Measurements from ENCODE around the gene ZNF280D.
A peak's percentile ranks its signal among the peaks of the same experiment; 100 is the strongest.
"Not testable (repeated sequence)": the region's sequence is repeated elsewhere in the genome, so short reads cannot be mapped to it uniquely, and the experiment has no call there.

Gene ZNF280D

DNA sequence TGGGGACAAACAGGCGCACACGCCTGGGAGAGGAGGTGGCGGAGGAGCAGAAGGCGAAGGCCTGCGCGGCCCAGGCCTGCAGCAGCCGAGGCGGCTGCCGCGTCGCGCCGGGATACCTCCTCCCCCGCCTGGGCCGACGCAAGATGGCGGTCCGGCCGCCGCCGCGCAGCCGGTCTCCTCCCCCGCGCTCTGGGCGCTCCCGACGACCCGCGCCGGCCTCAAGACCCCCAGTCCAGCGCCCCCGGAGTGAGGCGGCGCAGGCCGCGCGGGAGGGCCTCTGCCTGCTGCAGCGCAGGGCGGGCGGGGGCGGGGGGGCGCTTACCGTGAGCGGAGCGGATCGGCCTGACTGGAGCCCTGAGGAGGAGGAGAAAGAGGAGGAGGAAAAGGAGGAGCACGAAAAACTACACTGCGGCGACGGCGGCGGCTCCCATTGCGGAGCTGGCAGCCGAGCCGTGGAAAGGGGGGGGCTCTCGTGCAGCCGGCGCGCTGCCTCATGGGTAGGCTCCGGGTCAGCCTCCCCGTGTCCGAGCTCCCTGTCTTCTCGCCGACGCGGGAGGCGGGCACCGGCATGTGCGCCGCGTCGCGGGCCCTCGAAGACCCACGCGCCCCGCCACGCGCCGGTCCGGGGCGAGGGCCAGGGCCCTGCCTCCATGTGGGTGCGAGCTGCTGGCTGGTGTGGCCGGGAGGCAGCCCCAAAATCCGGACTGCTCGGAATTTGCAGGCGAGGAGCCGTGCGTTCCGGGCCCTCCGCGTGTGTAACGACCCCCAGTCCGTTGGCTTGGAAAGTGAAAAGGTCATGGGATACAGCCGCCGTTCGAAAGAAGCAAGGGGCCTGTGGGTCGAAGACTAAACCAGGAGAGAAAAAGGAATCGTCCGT, at the start of gene ZNF280D:
Gene ZNF280D, minus strand, starts transcription at position 374 of the 877 bp plus-strand sequence. CDS start 26,400 bp downstream, outside the sequence.
- Histone ChIP-seq H3K9ac (ENCODE audit: low read length) (peak within 1 kb of the TSS; percentile 97), H3K4me3 (ENCODE audit: low read depth, low read length) (peak within 1 kb of the TSS; percentile 76), H3K27me3 (ENCODE audit: control insufficient read depth, insufficient read depth, low read length) (no peaks in the 10 kb centered on the region), H3K36me3 (ENCODE audit: control insufficient read depth, insufficient read depth, low read length) (no peaks in the 10 kb centered on the region), H3K9me3 (ENCODE audit: control insufficient read depth, insufficient read depth, low read depth, low read length) (peaks cover 20% of the 10 kb centered on the region), H3K4me1 (ENCODE audit: control insufficient read depth, insufficient read depth, low read length) (peaks cover 18% of the 10 kb centered on the region), H3K27ac (ENCODE audit: low read depth, low read length) (peak within 1 kb of the TSS; percentile 88)

DNA sequence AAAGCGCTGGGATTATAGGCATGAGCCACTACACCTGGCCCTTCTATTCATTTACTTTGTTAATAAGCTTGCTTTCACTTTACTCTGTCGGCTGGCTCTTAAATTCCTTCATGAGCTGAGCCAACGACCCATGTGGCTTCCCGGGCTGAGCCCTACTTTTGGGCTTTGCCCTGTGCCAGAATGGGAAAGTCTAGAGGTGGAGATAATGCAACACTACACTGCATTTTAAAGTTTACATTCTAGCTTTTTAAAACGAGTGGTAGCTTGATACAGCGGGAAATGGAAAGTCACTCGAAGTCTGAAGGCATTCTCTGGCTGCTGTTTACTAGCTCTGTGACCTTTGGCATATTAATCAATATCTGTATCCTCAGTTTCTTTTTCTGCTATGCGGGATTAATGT, 49.0 kb upstream of the ZNF280D start:
- Histone ChIP-seq H3K36me3 (ENCODE audit: control insufficient read depth, insufficient read depth, low read length) (no peaks in the 10 kb centered on the region), H3K4me1 (ENCODE audit: control insufficient read depth, insufficient read depth, low read length) (peaks cover 5% of the 10 kb centered on the region; the same call in 1 of the 2 replicates), H3K9me3 (ENCODE audit: control insufficient read depth, insufficient read depth, low read depth, low read length) (no peaks in the 10 kb centered on the region), H3K27ac (ENCODE audit: low read depth, low read length) (no peak overlapping the region), H3K27me3 (ENCODE audit: control insufficient read depth, insufficient read depth, low read length) (no peaks in the 10 kb centered on the region), H3K4me3 (ENCODE audit: low read depth, low read length) (no peak overlapping the region), H3K9ac (ENCODE audit: low read length) (no peak overlapping the region)

DNA sequence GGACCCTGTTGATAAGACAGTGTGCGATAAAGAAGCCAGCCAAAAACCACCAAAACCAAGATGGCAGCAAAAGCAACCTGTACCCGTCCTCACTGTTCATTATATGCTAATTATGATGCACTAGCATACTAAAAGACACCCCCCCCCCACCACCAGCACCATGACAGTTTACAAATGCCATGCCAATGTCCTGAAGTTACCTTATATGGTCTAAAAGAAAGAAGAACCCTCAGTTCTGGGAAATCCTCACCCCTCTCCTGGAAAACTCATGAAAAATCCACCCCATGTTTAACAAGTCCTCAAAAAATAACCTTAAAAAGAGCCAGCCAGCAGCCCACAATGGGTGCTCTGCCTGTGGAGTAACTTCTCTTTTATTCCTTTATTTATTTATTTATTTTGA, 48.4 kb upstream of the ZNF280D start:
- H3K27me3 ChIP-seq (ENCODE audit: control insufficient read depth, insufficient read depth, low read length), result no peaks in the 10 kb centered on the region
- H3K9me3 ChIP-seq (ENCODE audit: control insufficient read depth, insufficient read depth, low read depth, low read length), result no peaks in the 10 kb centered on the region
- peaks cover 5% of the 10 kb centered on the region; the same call in 1 of the 2 replicates for H3K4me1 ChIP-seq (ENCODE audit: control insufficient read depth, insufficient read depth, low read length)
- H3K36me3 ChIP-seq (ENCODE audit: control insufficient read depth, insufficient read depth, low read length), result no peaks in the 10 kb centered on the region
- H3K4me3 ChIP-seq (ENCODE audit: low read depth, low read length), result no peak overlapping the region
- no peak overlapping the region for H3K27ac ChIP-seq (ENCODE audit: low read depth, low read length)
- H3K9ac ChIP-seq (ENCODE audit: low read length), result no peak overlapping the region

DNA sequence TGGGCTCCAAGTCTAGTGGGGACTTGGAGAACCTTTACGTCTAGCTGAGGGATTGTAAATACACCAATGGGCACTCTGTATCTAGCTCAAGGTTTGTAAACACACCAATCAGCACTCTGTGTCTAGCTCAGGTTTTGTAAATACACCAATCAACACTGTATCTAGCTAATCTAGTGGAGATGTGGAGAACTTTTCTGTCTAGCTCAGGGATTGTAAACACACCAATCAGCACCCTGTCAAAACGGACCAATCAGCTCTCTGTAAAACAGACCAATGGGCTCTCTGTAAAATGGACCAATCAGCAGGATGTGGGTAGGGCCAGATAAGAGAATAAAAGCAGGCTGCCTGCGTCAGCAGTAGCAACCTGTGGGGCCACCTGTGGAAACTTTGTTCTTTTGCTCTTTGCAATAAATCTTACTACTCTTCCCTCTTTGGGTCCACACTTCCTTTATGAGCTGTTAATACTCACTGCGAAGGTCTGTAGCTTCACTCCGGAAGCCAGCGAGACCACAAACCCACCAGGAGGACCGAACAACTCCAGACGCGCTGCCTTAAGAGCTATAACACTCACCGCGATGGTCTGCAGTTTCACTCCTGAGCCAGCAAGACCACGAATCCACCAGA, 46.9 kb upstream of the ZNF280D start:
- not testable (repeated sequence) for H3K27me3 ChIP-seq (ENCODE audit: control insufficient read depth, insufficient read depth, low read length); H3K9ac ChIP-seq (ENCODE audit: low read length); H3K4me1 ChIP-seq (ENCODE audit: control insufficient read depth, insufficient read depth, low read length); H3K36me3 ChIP-seq (ENCODE audit: control insufficient read depth, insufficient read depth, low read length); H3K27ac ChIP-seq (ENCODE audit: low read depth, low read length); H3K9me3 ChIP-seq (ENCODE audit: control insufficient read depth, insufficient read depth, low read depth, low read length); H3K4me3 ChIP-seq (ENCODE audit: low read depth, low read length)

- H3K9ac ChIP-seq (ENCODE audit: low read length); H3K4me3 ChIP-seq (ENCODE audit: low read depth, low read length); H3K27me3 ChIP-seq (ENCODE audit: control insufficient read depth, insufficient read depth, low read length); H3K36me3 ChIP-seq (ENCODE audit: control insufficient read depth, insufficient read depth, low read length); H3K27ac ChIP-seq (ENCODE audit: low read depth, low read length); H3K4me1 ChIP-seq (ENCODE audit: control insufficient read depth, insufficient read depth, low read length); H3K9me3 ChIP-seq (ENCODE audit: control insufficient read depth, insufficient read depth, low read depth, low read length): not testable (repeated sequence)
Observed at GRCh38 chr15:56779449-56779848, 46.1 kb upstream of the ZNF280D start.

GRCh38 chr15:56778761-56779160, 45.5 kb upstream of the ZNF280D start:
- Histone ChIP-seq H3K27ac (ENCODE audit: low read depth, low read length) (no peak overlapping the region), H3K9me3 (ENCODE audit: control insufficient read depth, insufficient read depth, low read depth, low read length) (no peaks in the 10 kb centered on the region), H3K36me3 (ENCODE audit: control insufficient read depth, insufficient read depth, low read length) (no peaks in the 10 kb centered on the region), H3K9ac (ENCODE audit: low read length) (no peak overlapping the region), H3K4me3 (ENCODE audit: low read depth, low read length) (no peak overlapping the region), H3K27me3 (ENCODE audit: control insufficient read depth, insufficient read depth, low read length) (no peaks in the 10 kb centered on the region), H3K4me1 (ENCODE audit: control insufficient read depth, insufficient read depth, low read length) (peaks cover 9% of the 10 kb centered on the region; the same call in 1 of the 2 replicates)

- Histone ChIP-seq H3K9ac (ENCODE audit: low read length) (no peak overlapping the region), H3K36me3 (ENCODE audit: control insufficient read depth, insufficient read depth, low read length) (no peaks in the 10 kb centered on the region), H3K27ac (ENCODE audit: low read depth, low read length) (no peak overlapping the region), H3K9me3 (ENCODE audit: control insufficient read depth, insufficient read depth, low read depth, low read length) (no peaks in the 10 kb centered on the region), H3K4me1 (ENCODE audit: control insufficient read depth, insufficient read depth, low read length) (peaks cover 15% of the 10 kb centered on the region), H3K27me3 (ENCODE audit: control insufficient read depth, insufficient read depth, low read length) (no peaks in the 10 kb centered on the region), H3K4me3 (ENCODE audit: low read depth, low read length) (no peak overlapping the region)
Observed at GRCh38 chr15:56776839-56777238, 43.5 kb upstream of the ZNF280D start.

GRCh38 chr15:56775641-56776040, 42.3 kb upstream of the ZNF280D start:
- Histone ChIP-seq H3K9ac (ENCODE audit: low read length) (no peak overlapping the region), H3K27me3 (ENCODE audit: control insufficient read depth, insufficient read depth, low read length) (no peaks in the 10 kb centered on the region), H3K9me3 (ENCODE audit: control insufficient read depth, insufficient read depth, low read depth, low read length) (no peaks in the 10 kb centered on the region), H3K36me3 (ENCODE audit: control insufficient read depth, insufficient read depth, low read length) (no peaks in the 10 kb centered on the region), H3K27ac (ENCODE audit: low read depth, low read length) (no peak overlapping the region), H3K4me3 (ENCODE audit: low read depth, low read length) (no peak overlapping the region), H3K4me1 (ENCODE audit: control insufficient read depth, insufficient read depth, low read length) (peaks cover 15% of the 10 kb centered on the region)

DNA sequence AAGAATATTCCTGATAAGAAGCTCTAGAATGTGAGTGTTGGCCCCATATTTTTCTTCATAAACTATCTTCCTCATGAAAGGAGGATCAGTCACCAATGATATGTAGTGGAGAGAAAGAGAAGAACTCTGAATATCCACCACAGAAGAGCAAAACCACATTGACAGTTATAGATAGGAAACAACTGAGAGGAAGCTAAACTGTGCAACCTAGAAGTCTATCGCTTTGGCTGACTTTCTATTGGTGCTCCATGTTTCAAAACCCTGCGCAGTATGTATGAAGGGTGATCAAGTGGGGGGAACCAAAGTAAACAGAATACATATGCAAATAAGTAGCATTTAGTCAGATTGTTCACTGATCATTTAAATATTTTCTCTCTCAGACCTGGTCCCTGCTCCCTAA, 41.0 kb upstream of the ZNF280D start:
- H3K9me3 ChIP-seq (ENCODE audit: control insufficient read depth, insufficient read depth, low read depth, low read length), result no peaks in the 10 kb centered on the region
- H3K4me1 ChIP-seq (ENCODE audit: control insufficient read depth, insufficient read depth, low read length), result peaks cover 15% of the 10 kb centered on the region
- no peak overlapping the region for H3K27ac ChIP-seq (ENCODE audit: low read depth, low read length)
- H3K36me3 ChIP-seq (ENCODE audit: control insufficient read depth, insufficient read depth, low read length), result no peaks in the 10 kb centered on the region
- no peaks in the 10 kb centered on the region for H3K27me3 ChIP-seq (ENCODE audit: control insufficient read depth, insufficient read depth, low read length)
- no peak overlapping the region for H3K4me3 ChIP-seq (ENCODE audit: low read depth, low read length)
- H3K9ac ChIP-seq (ENCODE audit: low read length), result no peak overlapping the region

DNA sequence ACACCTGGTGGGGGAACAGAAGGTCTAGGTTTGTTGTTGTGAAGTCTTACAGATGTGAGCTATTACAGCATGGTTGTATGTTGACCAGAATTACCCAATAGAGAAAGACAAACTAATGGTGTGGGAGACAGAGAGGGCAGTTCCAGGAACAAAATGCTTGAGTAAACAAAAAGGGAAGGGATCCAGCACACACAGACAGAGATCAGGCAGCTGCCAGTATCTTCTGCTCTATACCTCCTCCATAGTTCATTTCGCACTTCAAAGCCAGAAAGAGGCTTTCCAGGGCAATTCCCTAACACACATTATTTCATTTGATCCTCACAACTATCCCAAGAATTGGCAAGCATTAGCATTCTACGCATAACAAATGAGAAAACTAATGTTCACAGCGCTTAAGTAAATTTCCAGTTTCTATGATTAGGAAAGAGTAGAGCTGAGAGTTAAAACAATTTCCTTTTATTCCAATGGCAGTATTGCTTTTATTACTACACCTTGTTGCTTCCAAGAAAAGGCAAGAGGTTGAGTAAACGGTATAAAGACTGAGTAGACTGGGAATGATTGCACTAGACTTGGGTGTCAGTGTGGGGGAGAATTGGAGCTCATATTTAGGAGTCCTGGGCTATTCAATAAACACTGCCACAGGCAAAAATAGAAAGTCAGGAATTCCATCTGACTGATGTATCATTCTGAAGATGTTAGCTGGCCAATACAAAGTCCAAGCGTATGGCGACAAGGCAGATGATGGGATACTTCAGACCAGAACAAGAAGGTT, 39.7 kb upstream of the ZNF280D start:
- H3K9ac ChIP-seq (ENCODE audit: low read length), result no peak overlapping the region
- H3K4me1 ChIP-seq (ENCODE audit: control insufficient read depth, insufficient read depth, low read length), result peaks cover 15% of the 10 kb centered on the region
- H3K36me3 ChIP-seq (ENCODE audit: control insufficient read depth, insufficient read depth, low read length), result no peaks in the 10 kb centered on the region
- H3K4me3 ChIP-seq (ENCODE audit: low read depth, low read length), result peak overlapping the region; percentile 21; the same call in 1 of the 2 replicates
- no peaks in the 10 kb centered on the region for H3K27me3 ChIP-seq (ENCODE audit: control insufficient read depth, insufficient read depth, low read length)
- H3K9me3 ChIP-seq (ENCODE audit: control insufficient read depth, insufficient read depth, low read depth, low read length), result no peaks in the 10 kb centered on the region
- H3K27ac ChIP-seq (ENCODE audit: low read depth, low read length), result no peak overlapping the region

- no peak overlapping the region for H3K4me3 ChIP-seq (ENCODE audit: low read depth, low read length)
- no peak overlapping the region for H3K27ac ChIP-seq (ENCODE audit: low read depth, low read length)
- no peaks in the 10 kb centered on the region for H3K27me3 ChIP-seq (ENCODE audit: control insufficient read depth, insufficient read depth, low read length)
- peaks cover 15% of the 10 kb centered on the region for H3K4me1 ChIP-seq (ENCODE audit: control insufficient read depth, insufficient read depth, low read length)
- no peaks in the 10 kb centered on the region for H3K36me3 ChIP-seq (ENCODE audit: control insufficient read depth, insufficient read depth, low read length)
- H3K9me3 ChIP-seq (ENCODE audit: control insufficient read depth, insufficient read depth, low read depth, low read length), result no peaks in the 10 kb centered on the region
- H3K9ac ChIP-seq (ENCODE audit: low read length), result no peak overlapping the region
Observed at GRCh38 chr15:56770173-56770572, 36.9 kb upstream of the ZNF280D start.
